K562 (cell line): ENCODE data around the gene MYO15A. TPM values are rescaled to one million over a fixed set of nuclear protein-coding genes. Genes with fewer than 3 reads are reported as not detected.

Experiments
- ELF1 ChIP-seq: fragments of 200-800 bp; sonication (Bioruptor generic); IDR thresholded peaks from 2 replicates; pipeline ENCODE4 v1.6.1; 2016; ENCODE audit warnings: missing genetic modification characterization, missing compliant biosample characterization
- GTF2F1 ChIP-seq: IDR thresholded peaks from 2 replicates; pipeline ENCODE4 v1.6.1; 2011; ENCODE audit warnings: low read depth, low read length, improper control_type of control experiment
- HDAC3 ChIP-seq: fragments of 450-650 bp; IDR thresholded peaks from 2 replicates; pipeline ENCODE4 v1.6.1; 2018; ENCODE audit warnings: borderline replicate concordance, mild to moderate bottlenecking, moderate library complexity; ENCODE audit not compliant: partially characterized antibody
- JUND ChIP-seq, 2 experiments: IDR thresholded peaks; 2 replicates in 1 of 2; 3 replicates in 1 of 2; pipeline ENCODE4 v1.6.1; 2011; ENCODE audit warnings: borderline replicate concordance in 2 of 2, low read depth in 2 of 2, low read length in 2 of 2, improper control_type of control experiment in 1 of 2, missing biosample characterization in 1 of 2, missing genetic modification characterization in 1 of 2, missing genetic modification reagents in 1 of 2
- MCM3 ChIP-seq: fragments of 450-650 bp; IDR thresholded peaks from 2 replicates; pipeline ENCODE4 v1.6.1; 2016
- MGA ChIP-seq: fragments of 450-650 bp; IDR thresholded peaks from 2 replicates; pipeline ENCODE4 v1.6.1; 2016; ENCODE audit warnings: mild to moderate bottlenecking, moderate library complexity
- NEUROD1 ChIP-seq: fragments of 150-350 bp; IDR thresholded peaks from 2 replicates; pipeline ENCODE4 v1.6.1; 2014; ENCODE audit warnings: borderline replicate concordance, low read length, low read depth; ENCODE audit not compliant: partially characterized antibody
- NR2C2 ChIP-seq, 2 experiments: fragments of 200-800 bp in 1 of 2; sonication (Bioruptor generic) in 1 of 2; sonication (generic) in 1 of 2; formaldehyde crosslinking in 1 of 2; IDR thresholded peaks; 2 replicates each; pipeline versions ENCODE4 v1.6.1 to v1.8.0; 2016 to 2022; ENCODE audit warnings: mild to moderate bottlenecking in 1 of 2, missing compliant biosample characterization in 1 of 2, missing genetic modification characterization in 1 of 2, missing genetic modification reagents in 1 of 2
- POLR2AphosphoS2 ChIP-seq: IDR thresholded peaks from 2 replicates; pipeline ENCODE4 v1.6.1; 2012; ENCODE audit warnings: low read length, improper control_type of control experiment
- POLR3A ChIP-seq: IDR thresholded peaks from 2 replicates; pipeline ENCODE4 v1.6.1; 2011; ENCODE audit warnings: borderline replicate concordance, mild to moderate bottlenecking, moderate library complexity; ENCODE audit not compliant: insufficient read length, insufficient read depth; ENCODE audit errors: extremely low read depth
- THAP7 ChIP-seq: fragments of 250-450 bp; sonication (Bioruptor Pico); IDR thresholded peaks from 2 replicates; pipeline ENCODE4 v1.5.0; 2021
- THRAP3 ChIP-seq: fragments of 450-650 bp; IDR thresholded peaks from 2 replicates; pipeline ENCODE4 v1.6.1; 2016; ENCODE audit warnings: mild to moderate bottlenecking, inconsistent platforms, borderline replicate concordance
- USF2 ChIP-seq: sonication (generic); formaldehyde crosslinking; IDR thresholded peaks from 2 replicates; pipeline ENCODE4 v1.5.0; 2020; ENCODE audit warnings: missing genetic modification reagents
- ZEB2 ChIP-seq: fragments of 450-650 bp; IDR thresholded peaks from 2 replicates; pipeline ENCODE4 v1.6.1; 2016
- polyA plus RNA-seq, 8 experiments: library from polyadenylated mRNA; depleted of rRNA in 4 of 8; stranded (reverse) in 5 of 8; unstranded in 3 of 8; fragments of >200 nt; fragmentation: Nextera tagmentation in 2 of 8; fragmentation: Illumina TruSeq in 1 of 8; extraction: Ambion mirVana in 2 of 8; extraction: Trizol in 1 of 8; gene quantifications; 2 replicates each; pipeline versions ENCODE4 v1.2.1 to v1.2.3, GENCODE V29; 2011 to 2014; ENCODE audit warnings: inconsistent platforms in 1 of 8, missing spikeins in 1 of 8
- total RNA-seq, 7 experiments: library from RNA; depleted of rRNA in 6 of 7; stranded (reverse); fragments of >200 nt in 6 of 7; fragmentation: Illumina TruSeq in 2 of 7; extraction: Trizol in 2 of 7; gene quantifications; 2 replicates each; pipeline versions ENCODE4 v1.2.1 to v1.2.3, GENCODE V29; 2011 to 2021; ENCODE audit warnings: low replicate concordance in 1 of 7

Gene MYO15A
- total and polyA plus RNA-seq, 9 of the 15 experiments (the other 6 are each of a cell fraction or from before 2014, with no cell fraction given), result 0.05 to 0.88 (median 0.14) TPM; not detected in 1

- TF ChIP-seq JUND (IDR thresholded peaks at IDR 0.05; ENCODE audit: borderline replicate concordance, low read depth, low read length) (no peak), JUND (tag; IDR thresholded peaks at IDR 0.05; ENCODE audit: borderline replicate concordance, low read depth, low read length) (no peak), NEUROD1 (no peak), HDAC3 (no peak), POLR2AphosphoS2 (no peak), POLR3A (no peak), ELF1 (tag) (0 out of 2 replicates have a peak, but pooled peaks have one; percentile 49), THRAP3 (no peak), USF2 (no peak), MCM3 (no peak), NR2C2 (CRISPR knock-in tag; IDR thresholded peaks at IDR 0.05) (no peak), NR2C2 (tag; IDR thresholded peaks at IDR 0.05) (no peak), THAP7 (CRISPR knock-in tag) (no peak), MGA (no peak), GTF2F1 (no peak), ZEB2 (0 out of 2 replicates have a peak, but pooled peaks have one; percentile 21)
Observed at GRCh38 chr17:18158022-18158600, 49.6 kb downstream of the MYO15A start (continued).
